ENCODE results near the gene DUSP1.

The DUSP1 gene

GRCh38 chr5:172743112-172743959, 27.7 kb downstream of the DUSP1 start:
- no peak for DNase-seq (ENCODE audit: low read depth)

GRCh38 chr5:172741206-172741582, 29.8 kb downstream of the DUSP1 start:
- no peak for DNase-seq (ENCODE audit: low read depth)

- DNase-seq (ENCODE audit: low read depth), result no peak
Measured at GRCh38 chr5:172740428-172741205, 30.4 kb downstream of the DUSP1 start.

- no peak for DNase-seq (ENCODE audit: low read depth)
Measured at GRCh38 chr5:172739375-172739774, 31.6 kb downstream of the DUSP1 start.

GRCh38 chr5:172736508-172737135, 34.4 kb downstream of the DUSP1 start:
- DNase-seq (ENCODE audit: low read depth), result no peak

GRCh38 chr5:172735141-172735831, 35.7 kb downstream of the DUSP1 start:
- no peak for DNase-seq (ENCODE audit: low read depth)

- DNase-seq (ENCODE audit: low read depth), result no peak
Measured at GRCh38 chr5:172733974-172734346, 37.0 kb downstream of the DUSP1 start.

GRCh38 chr5:172733131-172733973, 37.6 kb downstream of the DUSP1 start:
- no peak for DNase-seq (ENCODE audit: low read depth)

GRCh38 chr5:172732201-172732865, 38.7 kb downstream of the DUSP1 start:
- no peak for DNase-seq (ENCODE audit: low read depth)

GRCh38 chr5:172731680-172732074, 39.3 kb downstream of the DUSP1 start:
- DNase-seq (ENCODE audit: low read depth), result no peak

GRCh38 chr5:172730981-172731679, 39.9 kb downstream of the DUSP1 start:
- DNase-seq (ENCODE audit: low read depth), result no peak

GRCh38 chr5:172730222-172730621, 40.8 kb downstream of the DUSP1 start:
- no peak for DNase-seq (ENCODE audit: low read depth)

GRCh38 chr5:172729588-172729987, 41.4 kb downstream of the DUSP1 start:
- DNase-seq (ENCODE audit: low read depth), result no peak

- no peak for DNase-seq (ENCODE audit: low read depth)
Measured at GRCh38 chr5:172728481-172729241, 42.3 kb downstream of the DUSP1 start.

- no peak for DNase-seq (ENCODE audit: low read depth)
Measured at GRCh38 chr5:172727551-172727950, 43.4 kb downstream of the DUSP1 start.

- DNase-seq (ENCODE audit: low read depth), result no peak
Measured at GRCh38 chr5:172726966-172727365, 44.0 kb downstream of the DUSP1 start.

- no peak for DNase-seq (ENCODE audit: low read depth)
Measured at GRCh38 chr5:172725785-172726184, 45.2 kb downstream of the DUSP1 start.

- no peak for DNase-seq (ENCODE audit: low read depth)
Measured at GRCh38 chr5:172725273-172725672, 45.7 kb downstream of the DUSP1 start.
